ENCODE results near the gene SORCS2. TPM values are rescaled to one million over a fixed set of nuclear protein-coding genes. Genes with fewer than 3 reads are reported as not detected.
A peak's percentile ranks its signal among the peaks of the same experiment; 100 is the strongest.

The SORCS2 gene
- total RNA-seq, 1 donor from 2014 or later = 5.2 TPM

DNA sequence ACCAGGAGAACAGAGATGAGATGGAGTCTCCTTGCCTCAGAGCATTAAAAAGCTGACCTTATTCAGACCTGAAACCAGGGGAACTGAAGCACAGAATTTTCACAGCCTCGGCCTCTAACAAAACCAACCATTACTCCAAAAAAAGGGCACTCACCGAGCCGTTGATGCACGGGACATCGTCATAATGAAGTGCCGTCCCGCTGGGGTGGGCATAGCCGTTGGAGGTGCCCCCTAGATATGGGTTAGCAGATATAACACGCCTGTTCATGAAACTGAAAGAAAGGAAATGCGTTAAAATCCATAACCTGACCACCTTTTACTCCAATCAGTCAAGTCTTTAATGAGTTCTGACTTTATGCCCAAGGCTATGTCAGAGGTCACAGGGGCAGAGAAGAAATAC is 593.7 kb downstream of the SORCS2 start:
- no peaks in the 10 kb centered on the region for H3K36me3 ChIP-seq

GRCh38 chr4:7786517-7786916 is 594.2 kb downstream of the SORCS2 start:
- H3K27me3 ChIP-seq = no peaks in the 10 kb centered on the region
- no peaks in the 10 kb centered on the region for H3K79me2 ChIP-seq (ENCODE audit: low read depth)
- H4K20me1 ChIP-seq (ENCODE audit: low read depth) = no peaks in the 10 kb centered on the region
- H3K4me2 ChIP-seq = no peak overlapping the region
- no peak overlapping the region for H2AFZ ChIP-seq (replicated peaks)
- H3K36me3 Mint-ChIP-seq = peaks cover 7% of the 10 kb centered on the region
- H3K4me3 Mint-ChIP-seq = no peak overlapping the region
- no peaks in the 10 kb centered on the region for H3K4me1 ChIP-seq
- H3K36me3 ChIP-seq = no peaks in the 10 kb centered on the region
- H3K9ac ChIP-seq = no peak overlapping the region
- DNase-seq (ENCODE audit: low spot score) = no peak
- no peaks in the 10 kb centered on the region for H3F3A ChIP-seq (ENCODE audit: low read depth)
- peaks cover 7% of the 10 kb centered on the region for H3K27me3 Mint-ChIP-seq (ENCODE audit: insufficient read depth, low read depth)
- H3K4me3 ChIP-seq = no peak overlapping the region
- H3K9me3 ChIP-seq (ENCODE audit: low read depth) = no peaks in the 10 kb centered on the region
- H3K9me3 Mint-ChIP-seq = no peaks in the 10 kb centered on the region
- H3K4me1 Mint-ChIP-seq = peaks cover 41% of the 10 kb centered on the region
- no peak overlapping the region for H3K27ac ChIP-seq
- TF ChIP-seq CTCF (IDR thresholded peaks at IDR 0.05) (no peak), EZH2phosphoT487 (IDR thresholded peaks at IDR 0.05) (no peak)
- H3K27ac Mint-ChIP-seq = peak overlapping the region; percentile 15

More for the DNA sequence above, 593.7 kb downstream of the SORCS2 start:
- no peak overlapping the region for H3K27ac Mint-ChIP-seq
- Histone ChIP-seq H3K27me3 (no peaks in the 10 kb centered on the region), H3K9ac (no peak overlapping the region), H4K20me1 (ENCODE audit: low read depth) (no peaks in the 10 kb centered on the region), H3K4me3 (no peak overlapping the region), H3K9me3 (ENCODE audit: low read depth) (no peaks in the 10 kb centered on the region), H3F3A (ENCODE audit: low read depth) (no peaks in the 10 kb centered on the region), H3K4me1 (no peaks in the 10 kb centered on the region), H3K79me2 (ENCODE audit: low read depth) (no peaks in the 10 kb centered on the region), H2AFZ (replicated peaks) (no peak overlapping the region), H3K27ac (no peak overlapping the region), H3K4me2 (no peak overlapping the region)
- DNase-seq (ENCODE audit: low spot score) = no peak
- no peak for TF ChIP-seq EZH2phosphoT487 (IDR thresholded peaks at IDR 0.05)
- TF ChIP-seq EZH2 (IDR thresholded peaks at IDR 0.05) = no peak
- TF ChIP-seq CTCF (IDR thresholded peaks at IDR 0.05) = no peak
- no peaks in the 10 kb centered on the region for H3K9me3 Mint-ChIP-seq
- peaks cover 7% of the 10 kb centered on the region for H3K36me3 Mint-ChIP-seq
- H3K4me1 Mint-ChIP-seq = peaks cover 46% of the 10 kb centered on the region
- H3K27me3 Mint-ChIP-seq (ENCODE audit: insufficient read depth, low read depth) = peaks cover 7% of the 10 kb centered on the region
- H3K4me3 Mint-ChIP-seq = no peak overlapping the region

DNA sequence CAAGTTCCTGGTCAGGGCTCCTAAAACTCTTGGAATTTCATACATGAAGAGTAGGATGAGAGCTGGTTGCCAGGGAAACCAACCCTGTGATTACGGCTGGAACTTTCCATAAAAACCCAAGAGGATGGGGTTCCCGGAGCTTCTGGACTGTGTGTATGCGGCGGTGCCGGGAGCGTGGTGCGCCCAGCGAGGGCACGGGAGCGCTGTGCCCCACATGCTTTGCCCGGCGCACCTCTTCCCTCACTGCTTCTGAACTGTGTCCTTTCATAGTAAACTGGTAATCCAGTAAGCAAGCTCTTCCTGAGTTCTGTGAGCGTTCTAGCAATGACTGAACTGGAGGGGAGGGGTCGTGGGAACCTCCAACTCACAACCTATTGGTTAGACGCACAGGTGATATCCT is 594.7 kb downstream of the SORCS2 start:
- no peak overlapping the region for H3K9ac ChIP-seq
- H3K4me1 ChIP-seq = no peaks in the 10 kb centered on the region
- H3K27ac ChIP-seq = no peak overlapping the region
- no peaks in the 10 kb centered on the region for H3K9me3 Mint-ChIP-seq
- no peaks in the 10 kb centered on the region for H3K27me3 ChIP-seq
- no peak overlapping the region for H3K4me2 ChIP-seq
- TF ChIP-seq EZH2phosphoT487 (IDR thresholded peaks at IDR 0.05) = no peak
- no peak for TF ChIP-seq EZH2 (IDR thresholded peaks at IDR 0.05)
- TF ChIP-seq CTCF (IDR thresholded peaks at IDR 0.05) = no peak
- H3K27me3 Mint-ChIP-seq (ENCODE audit: insufficient read depth, low read depth) = peaks cover 7% of the 10 kb centered on the region
- no peak for DNase-seq (ENCODE audit: low spot score)
- H3K27ac Mint-ChIP-seq = peak overlapping the region; percentile 15
- no peaks in the 10 kb centered on the region for H3K36me3 ChIP-seq
- H3K4me3 ChIP-seq = no peak overlapping the region
- no peaks in the 10 kb centered on the region for H3K9me3 ChIP-seq (ENCODE audit: low read depth)
- H3K4me1 Mint-ChIP-seq = peaks cover 36% of the 10 kb centered on the region
- no peaks in the 10 kb centered on the region for H4K20me1 ChIP-seq (ENCODE audit: low read depth)
- peaks cover 7% of the 10 kb centered on the region for H3K36me3 Mint-ChIP-seq
- H2AFZ ChIP-seq (replicated peaks) = no peak overlapping the region
- no peak overlapping the region for H3K4me3 Mint-ChIP-seq
- H3F3A ChIP-seq (ENCODE audit: low read depth) = no peaks in the 10 kb centered on the region
- no peaks in the 10 kb centered on the region for H3K79me2 ChIP-seq (ENCODE audit: low read depth)

Data from neural progenitor cell (in vitro differentiated cells).